H9 (cell line): ENCODE measurements around the gene UBA1. TPM values are rescaled to one million over a fixed set of nuclear protein-coding genes. Genes with fewer than 3 reads are reported as not detected.

Source experiments
- DNase-seq: peaks from one replicate; pipeline ENCODE4 v3.0.0-alpha.2; 2017
- H2AFZ ChIP-seq: one replicate; pipeline ENCODE4 v1.6.1; 2013; ENCODE audit warnings: mild to moderate bottlenecking, low read length, control low read depth, moderate library complexity
- H2AK5ac ChIP-seq: 2 replicates; pipeline ENCODE4 v1.6.1; 2013; ENCODE audit warnings: low read length, control low read depth, mixed read lengths; ENCODE audit not compliant: insufficient read length
- H2BK120ac ChIP-seq: one replicate; pipeline ENCODE4 v1.6.1; 2013; ENCODE audit warnings: low read depth, mild to moderate bottlenecking, low read length, control low read depth, inconsistent platforms; ENCODE audit not compliant: poor library complexity, severe bottlenecking
- H2BK12ac ChIP-seq: 2 replicates; pipeline ENCODE4 v1.6.1; 2013; ENCODE audit warnings: low read length, control low read depth, mixed read lengths, low read depth; ENCODE audit not compliant: insufficient read length
- H2BK15ac ChIP-seq: 2 replicates; pipeline ENCODE4 v1.6.1; 2013; ENCODE audit warnings: low read depth, low read length, control low read depth
- H2BK20ac ChIP-seq: one replicate; pipeline ENCODE4 v1.6.1; 2013; ENCODE audit warnings: low read depth, mild to moderate bottlenecking, low read length, control low read depth, inconsistent platforms; ENCODE audit not compliant: poor library complexity, severe bottlenecking
- H2BK5ac ChIP-seq: 2 replicates; pipeline ENCODE4 v1.6.1; 2013; ENCODE audit warnings: low read length, control low read depth, mixed read lengths; ENCODE audit not compliant: insufficient read length
- H3K14ac ChIP-seq: 2 replicates; pipeline ENCODE4 v1.6.1; 2013; ENCODE audit warnings: low read length, control low read depth; ENCODE audit not compliant: insufficient read depth
- H3K18ac ChIP-seq: 2 replicates; pipeline ENCODE4 v1.6.1; 2013; ENCODE audit warnings: low read depth, mild to moderate bottlenecking, mixed read lengths, low read length, control low read depth; ENCODE audit not compliant: insufficient read length
- H3K23ac ChIP-seq: 2 replicates; pipeline ENCODE4 v1.6.1; 2013; ENCODE audit warnings: low read length, control low read depth, mixed read lengths, low read depth; ENCODE audit not compliant: insufficient read length
- H3K23me2 ChIP-seq: 2 replicates; pipeline ENCODE4 v1.6.1; 2013; ENCODE audit warnings: low read depth, mild to moderate bottlenecking, mixed read lengths, low read length, control low read depth; ENCODE audit not compliant: insufficient read length, poor library complexity, severe bottlenecking
- H3K27ac ChIP-seq: 2 replicates; pipeline ENCODE4 v1.5.1; 2013; ENCODE audit warnings: low read length, control low read depth, mixed read lengths, low read depth; ENCODE audit not compliant: insufficient read length
- H3K27me3 ChIP-seq: 2 replicates; pipeline ENCODE4 v1.6.1; 2013; ENCODE audit warnings: low read length, control low read depth, inconsistent platforms; ENCODE audit not compliant: insufficient read depth
- H3K4ac ChIP-seq: 2 replicates; pipeline ENCODE4 v1.6.1; 2013; ENCODE audit warnings: low read depth, mild to moderate bottlenecking, control low read depth, inconsistent platforms, low read length, moderate library complexity
- H3K4me1 ChIP-seq: 2 replicates; pipeline ENCODE4 v1.6.1; 2013; ENCODE audit warnings: low read length, control low read depth, inconsistent platforms; ENCODE audit not compliant: insufficient read depth
- H3K4me2 ChIP-seq: 2 replicates; pipeline ENCODE4 v1.6.1; 2013; ENCODE audit warnings: low read length, control low read depth, mixed read lengths; ENCODE audit not compliant: insufficient read length, insufficient read depth
- H3K56ac ChIP-seq: 2 replicates; pipeline ENCODE4 v1.6.1; 2013; ENCODE audit warnings: low read depth, mild to moderate bottlenecking, mixed read lengths, low read length, control low read depth; ENCODE audit not compliant: insufficient read length
- H3K79me1 ChIP-seq: 2 replicates; pipeline ENCODE4 v1.6.1; 2013; ENCODE audit warnings: low read depth, mild to moderate bottlenecking, moderate library complexity, low read length, control low read depth, inconsistent platforms; ENCODE audit not compliant: insufficient read depth, poor library complexity, severe bottlenecking
- H3K79me2 ChIP-seq: 2 replicates; pipeline ENCODE4 v1.6.1; 2013; ENCODE audit warnings: low read length, control low read depth, inconsistent platforms; ENCODE audit not compliant: insufficient read depth
- H3K9ac ChIP-seq: 2 replicates; pipeline ENCODE4 v1.6.1; 2013; ENCODE audit warnings: low read length, control low read depth, mixed read lengths; ENCODE audit not compliant: insufficient read length; ENCODE audit errors: extremely low read depth
- H3K9me3 ChIP-seq: one replicate; pipeline ENCODE4 v1.6.1; 2013; ENCODE audit warnings: low read depth, low read length, inconsistent platforms; ENCODE audit not compliant: control insufficient read depth
- H3T11ph ChIP-seq: one replicate; pipeline ENCODE4 v1.6.1; 2013; ENCODE audit warnings: mild to moderate bottlenecking, low read length, control low read depth, inconsistent platforms
- H4K20me1 ChIP-seq: one replicate; pipeline ENCODE4 v1.6.1; 2013; ENCODE audit not compliant: control insufficient read depth, insufficient read length, insufficient read depth
- H4K5ac ChIP-seq: 2 replicates; pipeline ENCODE4 v1.6.1; 2013; ENCODE audit warnings: low read depth, mild to moderate bottlenecking, mixed read lengths, low read length, control low read depth; ENCODE audit not compliant: insufficient read length
- H4K8ac ChIP-seq: replicated peaks from 2 replicates; pipeline ENCODE4 v1.6.1; 2013; ENCODE audit warnings: low read length, control low read depth, mixed read lengths, low read depth; ENCODE audit not compliant: insufficient read length
- H4K91ac ChIP-seq: 2 replicates; pipeline ENCODE4 v1.6.1; 2013; ENCODE audit warnings: low read depth, mild to moderate bottlenecking, moderate library complexity, mixed read lengths, low read length, control low read depth; ENCODE audit not compliant: insufficient read length
- H3K27ac Mint-ChIP-seq, 3 experiments: 2 replicates in 2 of 3; 3 replicates in 1 of 3; pipeline ENCODE4 v1.8.0; 2020 to 2021; ENCODE audit warnings: mixed read lengths in 3 of 3, mild to moderate bottlenecking in 1 of 3, moderate library complexity in 1 of 3
- H3K27me3 Mint-ChIP-seq: 2 replicates; pipeline ENCODE4 v1.8.0; 2021; ENCODE audit warnings: low read depth, mild to moderate bottlenecking, moderate library complexity, mixed read lengths
- H3K36me3 Mint-ChIP-seq, 3 experiments: 2 replicates in 2 of 3; 3 replicates in 1 of 3; pipeline ENCODE4 v1.8.0; 2020 to 2021; ENCODE audit warnings: low read depth in 3 of 3, mixed read lengths in 3 of 3; ENCODE audit not compliant: insufficient read depth in 1 of 3
- H3K4me1 Mint-ChIP-seq, 2 experiments: 2 replicates each; pipeline ENCODE4 v1.8.0; 2020; ENCODE audit warnings: mixed read lengths in 2 of 2
- H3K4me3 Mint-ChIP-seq, 2 experiments: 2 replicates in 1 of 2; 3 replicates in 1 of 2; pipeline ENCODE4 v1.8.0; 2020 to 2021; ENCODE audit warnings: mild to moderate bottlenecking in 2 of 2, mixed read lengths in 2 of 2, moderate library complexity in 1 of 2
- H3K9me3 Mint-ChIP-seq, 2 experiments: 2 replicates in 1 of 2; 3 replicates in 1 of 2; pipeline ENCODE4 v1.8.0; 2020; ENCODE audit warnings: mild to moderate bottlenecking in 2 of 2, mixed read lengths in 2 of 2, moderate library complexity in 1 of 2
- CTCF ChIP-seq: fragments of 200-600 bp; sonication (generic); conservative IDR thresholded peaks from 3 replicates; pipeline ENCODE4 v1.8.0; 2021; ENCODE audit warnings: antibody characterized with exemption, mild to moderate bottlenecking
- WGBS: extraction: QIAGEN DNeasy Blood & Tissue Kit; methylation state at CpG from one replicate; pipeline ENCODE4 v1.1.7; 2013; ENCODE audit warnings: missing lambda C conversion rate, low lambda C conversion rate, mixed read lengths; ENCODE audit not compliant: insufficient read length; ENCODE audit errors: extremely low coverage; 5-methylcytosine and 5-hydroxymethylcytosine counted together
- total RNA-seq: library from RNA; stranded (reverse); gene quantifications from 2 replicates; pipeline ENCODE4 v1.2.1, GENCODE V29; 2021

The UBA1 gene
- total RNA-seq, 1 experiment from 2014 or later = 427 TPM

- Histone ChIP-seq H3K23ac (no peak overlapping the region), H4K8ac (no peak overlapping the region), H3K27ac (no peak overlapping the region), H3K18ac (no peak overlapping the region), H2BK12ac (no peak overlapping the region), H4K91ac (no peak overlapping the region), H3K9ac (no peak overlapping the region), H4K20me1 (peaks cover 2% of the 10 kb centered on the region), H3K27me3 (no peaks in the 10 kb centered on the region), H3K14ac (no peak overlapping the region), H2BK15ac (no peak overlapping the region), H3K56ac (no peak overlapping the region), H3K4ac (no peak overlapping the region), H2BK20ac (no peak overlapping the region), H2BK5ac (no peak overlapping the region), H3T11ph (no peak overlapping the region), H4K5ac (no peak overlapping the region), H3K79me1 (no peaks in the 10 kb centered on the region), H3K9me3 (no peaks in the 10 kb centered on the region), H3K79me2 (no peaks in the 10 kb centered on the region), H2BK120ac (no peak overlapping the region), H2AK5ac (no peak overlapping the region), H2AFZ (no peak overlapping the region), H3K4me2 (no peak overlapping the region), H3K23me2 (peaks cover under 1% of the 10 kb centered on the region), H3K4me1 (0 out of 2 replicates have a peak, but pooled peaks cover 2% of the 10 kb centered on the region)
- Mint-ChIP-seq H3K4me1 (peaks cover 0 to 6% of the 10 kb centered on the region in 2 experiments; a peak in 2 of 4 replicates), H3K27me3 (no peaks in the 10 kb centered on the region), H3K27ac (0 out of 7 replicates have a peak overlapping the region, but pooled peaks of 1 of the 3 experiments have one; percentile 52), H3K4me3 (no peak overlapping the region), H3K9me3 (no peaks in the 10 kb centered on the region; a peak in 1 of 5 replicates), H3K36me3 (peaks cover 60 to 75% (median 72%) of the 10 kb centered on the region in 3 experiments)
- TF ChIP-seq CTCF = no peak
- no CpG with 5 or more reads among the region's 9 CpGs for WGBS
- no peak for DNase-seq
Measured at GRCh38 chrX:47227334-47227583, 33.6 kb downstream of the UBA1 start.
